ENCODE results near the gene PARD3.
A peak's percentile ranks its signal among the peaks of the same experiment; 100 is the strongest.

PARD3 gene

DNA sequence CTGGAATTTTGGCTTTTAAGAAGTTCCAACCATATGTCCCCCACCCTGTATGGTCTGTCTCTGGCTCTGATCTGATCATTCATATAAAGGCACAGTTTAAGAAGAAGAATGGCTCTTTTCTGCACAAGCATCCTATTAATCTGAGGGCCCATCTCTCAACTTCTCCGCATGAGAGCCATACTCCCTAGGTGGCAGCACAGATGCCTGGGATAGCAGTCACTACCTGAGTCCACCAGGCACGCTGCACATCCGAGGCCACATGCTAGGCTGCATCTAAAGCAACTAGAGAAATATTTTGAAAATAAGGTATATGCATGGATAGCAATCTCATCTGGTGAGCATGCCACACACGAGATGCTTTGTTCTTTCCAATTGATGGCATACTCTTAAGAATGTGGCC lies 565.5 kb downstream of the PARD3 start:
- TF ChIP-seq, protein P1, sequence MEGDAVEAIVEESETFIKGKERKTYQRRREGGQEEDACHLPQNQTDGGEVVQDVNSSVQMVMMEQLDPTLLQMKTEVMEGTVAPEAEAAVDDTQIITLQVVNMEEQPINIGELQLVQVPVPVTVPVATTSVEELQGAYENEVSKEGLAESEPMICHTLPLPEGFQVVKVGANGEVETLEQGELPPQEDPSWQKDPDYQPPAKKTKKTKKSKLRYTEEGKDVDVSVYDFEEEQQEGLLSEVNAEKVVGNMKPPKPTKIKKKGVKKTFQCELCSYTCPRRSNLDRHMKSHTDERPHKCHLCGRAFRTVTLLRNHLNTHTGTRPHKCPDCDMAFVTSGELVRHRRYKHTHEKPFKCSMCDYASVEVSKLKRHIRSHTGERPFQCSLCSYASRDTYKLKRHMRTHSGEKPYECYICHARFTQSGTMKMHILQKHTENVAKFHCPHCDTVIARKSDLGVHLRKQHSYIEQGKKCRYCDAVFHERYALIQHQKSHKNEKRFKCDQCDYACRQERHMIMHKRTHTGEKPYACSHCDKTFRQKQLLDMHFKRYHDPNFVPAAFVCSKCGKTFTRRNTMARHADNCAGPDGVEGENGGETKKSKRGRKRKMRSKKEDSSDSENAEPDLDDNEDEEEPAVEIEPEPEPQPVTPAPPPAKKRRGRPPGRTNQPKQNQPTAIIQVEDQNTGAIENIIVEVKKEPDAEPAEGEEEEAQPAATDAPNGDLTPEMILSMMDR (IDR thresholded peaks at IDR 0.05; ENCODE audit: insufficient read depth, low read length, poor library complexity, severe bottlenecking), result peak; percentile 46

GRCh38 chr10:34247560-34247959 lies 567.5 kb downstream of the PARD3 start:
- no peak for DNase-seq (ENCODE audit: extremely low read depth, insufficient read length)
- Histone ChIP-seq H3K36me3 (ENCODE audit: control insufficient read depth, insufficient read depth, low read length) (no peaks in the 10 kb centered on the region), H3K4me3 (replicated peaks; ENCODE audit: low read depth, low read length) (no peak overlapping the region), H3K27me3 (replicated peaks; ENCODE audit: control insufficient read depth, insufficient read depth, low read length) (no peaks in the 10 kb centered on the region)
- TF ChIP-seq, protein P1 (IDR thresholded peaks at IDR 0.05; ENCODE audit: insufficient read depth, low read length, poor library complexity, severe bottlenecking), result no peak

More for the DNA sequence above, 565.5 kb downstream of the PARD3 start:
- DNase-seq (ENCODE audit: extremely low read depth, insufficient read length), result no peak
- Histone ChIP-seq H3K36me3 (ENCODE audit: control insufficient read depth, insufficient read depth, low read length) (no peaks in the 10 kb centered on the region), H3K27me3 (replicated peaks; ENCODE audit: control insufficient read depth, insufficient read depth, low read length) (no peaks in the 10 kb centered on the region), H3K4me3 (replicated peaks; ENCODE audit: low read depth, low read length) (no peak overlapping the region)

DNA sequence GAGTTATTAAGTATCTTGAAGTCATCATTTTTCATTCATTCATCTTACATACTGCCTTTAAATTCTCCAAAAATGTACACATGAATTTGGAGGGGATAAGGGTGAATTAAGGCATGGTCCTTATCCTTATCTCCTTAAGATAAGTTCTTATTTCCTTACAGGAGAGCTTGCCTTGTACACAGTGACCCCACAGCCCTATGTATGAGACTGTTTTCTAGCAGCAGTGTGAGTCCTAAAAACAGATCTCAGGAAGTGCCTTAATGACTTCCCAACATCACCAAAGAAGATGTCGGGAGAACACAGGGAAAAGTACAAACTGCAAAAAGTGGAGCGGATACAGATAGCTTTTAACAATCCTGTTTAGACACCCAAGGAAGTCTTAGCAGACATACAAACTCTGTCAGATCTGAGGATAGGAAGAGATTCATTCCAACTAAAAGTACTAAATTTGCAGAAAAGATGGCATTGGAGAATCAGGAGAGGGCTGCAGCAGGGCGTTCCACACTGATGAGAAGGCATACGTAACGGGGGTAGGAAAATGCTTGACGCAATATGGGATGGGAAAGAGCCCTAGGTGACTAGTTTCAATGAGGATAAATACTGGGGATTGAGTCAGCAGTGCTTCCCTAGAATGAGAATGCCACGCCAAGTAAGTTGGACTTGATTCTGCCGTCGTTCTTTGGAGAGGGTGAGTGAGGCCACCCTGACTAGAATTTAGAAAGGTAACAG lies 570.2 kb downstream of the PARD3 start:
- Histone ChIP-seq H3K36me3 (ENCODE audit: control insufficient read depth, insufficient read depth, low read length) (no peaks in the 10 kb centered on the region), H3K4me3 (replicated peaks; ENCODE audit: low read depth, low read length) (no peak overlapping the region), H3K27me3 (replicated peaks; ENCODE audit: control insufficient read depth, insufficient read depth, low read length) (no peaks in the 10 kb centered on the region)
- no peak for DNase-seq (ENCODE audit: extremely low read depth, insufficient read length)
- TF ChIP-seq, protein P1 (IDR thresholded peaks at IDR 0.05; ENCODE audit: insufficient read depth, low read length, poor library complexity, severe bottlenecking), result no peak

DNA sequence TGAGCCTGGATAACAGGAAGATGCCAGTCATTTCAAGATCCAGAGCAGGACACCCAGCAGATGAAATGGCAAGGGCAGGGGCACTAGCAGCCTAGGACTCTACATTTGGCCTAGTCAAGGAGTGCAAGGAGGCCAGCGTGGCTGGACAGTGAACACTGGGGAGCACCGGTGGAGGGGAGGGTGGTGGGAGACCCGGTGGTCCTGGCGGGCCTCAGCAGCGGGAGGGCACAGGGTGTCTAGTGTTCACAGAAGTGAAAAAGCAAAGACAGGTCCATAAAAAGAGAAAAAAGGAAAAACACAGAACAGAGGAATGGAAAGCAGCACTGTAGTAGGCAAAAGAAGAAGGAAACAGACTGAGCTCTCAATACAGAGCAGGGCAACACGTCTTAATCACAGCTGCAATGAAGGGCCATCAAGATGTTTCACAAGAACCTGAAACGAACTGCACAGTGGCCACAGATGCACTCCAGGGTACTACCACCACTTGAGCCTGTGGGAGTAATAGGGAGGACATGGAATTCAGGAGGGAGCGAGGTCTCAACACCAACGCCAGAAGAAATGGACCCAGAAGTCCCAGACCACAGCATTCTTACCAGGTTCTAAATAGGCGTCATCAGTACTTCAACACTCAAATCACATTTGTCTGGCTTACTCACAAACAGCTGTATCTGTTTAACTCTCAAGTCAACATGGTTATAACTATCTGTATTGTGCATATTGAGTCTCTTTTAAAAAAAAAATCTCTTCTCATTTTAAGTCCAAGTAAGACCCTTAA lies 573.7 kb downstream of the PARD3 start:
- Histone ChIP-seq H3K36me3 (ENCODE audit: control insufficient read depth, insufficient read depth, low read length) (no peaks in the 10 kb centered on the region), H3K4me3 (replicated peaks; ENCODE audit: low read depth, low read length) (no peak overlapping the region), H3K27me3 (replicated peaks; ENCODE audit: control insufficient read depth, insufficient read depth, low read length) (no peaks in the 10 kb centered on the region)
- TF ChIP-seq, protein P1 (IDR thresholded peaks at IDR 0.05; ENCODE audit: insufficient read depth, low read length, poor library complexity, severe bottlenecking), result no peak
- DNase-seq (ENCODE audit: extremely low read depth, insufficient read length), result no peak

GRCh38 chr10:34240039-34240438 lies 575.1 kb downstream of the PARD3 start:
- no peak for DNase-seq (ENCODE audit: extremely low read depth, insufficient read length)
- H3K27me3 ChIP-seq (replicated peaks; ENCODE audit: control insufficient read depth, insufficient read depth, low read length), result no peaks in the 10 kb centered on the region
- no peaks in the 10 kb centered on the region for H3K36me3 ChIP-seq (ENCODE audit: control insufficient read depth, insufficient read depth, low read length)
- TF ChIP-seq, protein P1 (IDR thresholded peaks at IDR 0.05; ENCODE audit: insufficient read depth, low read length, poor library complexity, severe bottlenecking), result no peak
- H3K4me3 ChIP-seq (replicated peaks; ENCODE audit: low read depth, low read length), result no peak overlapping the region

Data from GM06990 (cell line).